HCT116 (cell line): ENCODE results near the gene SCOC. TPM values are rescaled to one million over a fixed set of nuclear protein-coding genes. Genes with fewer than 3 reads are reported as not detected.

Source experiments
- ATAC-seq: fragments of 200-7000 bp; cut with Tn5 transposase; 2 replicates; pipeline ENCODE4 v1.9.1; 2020; ENCODE audit warnings: mild to moderate bottlenecking, moderate library complexity
- BruUV-seq: library from RNA; stranded (reverse); fragments of 400-500 nt; replicated peaks from 2 replicates; lab custom pipeline; 2021; lab: Mats Ljungman, UMichigan
- CTCF ChIA-PET: fragments of 300-600 bp; sonication (Branson Sonifier 250); formaldehyde crosslinking; loops from one replicate; lab custom pipeline; 2021; ENCODE audit warnings: antibody characterized with exemption; lab: Charles Lee
- POLR2A ChIA-PET: fragments of 300-600, 350-600 bp; sonication (Branson Sonifier 250); formaldehyde crosslinking; loops from one replicate; lab custom pipeline; 2021; ENCODE audit warnings: antibody characterized with exemption; lab: Charles Lee
- RAD21 ChIA-PET, 2 experiments: fragments of 300-600 bp; sonication (Branson Sonifier 250); formaldehyde crosslinking; loops; one replicate each; lab custom pipeline; 2023; ENCODE audit warnings: low total read pairs in 2 of 2; ENCODE audit not compliant: uncharacterized antibody in 2 of 2, unreplicated experiment in 2 of 2, low non-redundant PET in 1 of 2; lab: Charles Lee
- DNase-seq: peaks from one replicate; pipeline ENCODE4 v3.0.0-alpha.2; 2010; ENCODE audit warnings: low read depth, low spot score
- H2AFZ ChIP-seq: fragments of 200-600 bp; shearing (Covaris generic), sonication (generic); 2 replicates; pipeline ENCODE4 v1.6.1; 2017; ENCODE audit warnings: low read depth, mixed run types, mixed read lengths, antibody characterized with exemption, low read length; ENCODE audit not compliant: poor library complexity, severe bottlenecking
- H3K27ac ChIP-seq: 2 replicates; pipeline ENCODE4 v1.5.1; 2012; ENCODE audit warnings: low read depth, low read length
- H3K27me3 ChIP-seq: fragments of 200-600 bp; sonication (generic); 2 replicates; pipeline ENCODE4 v1.6.1; 2016; ENCODE audit warnings: mixed run types, low read length, mixed read lengths; ENCODE audit not compliant: insufficient read depth
- H3K36me3 ChIP-seq, 2 experiments: fragments of 200-500 bp in 1 of 2; fragments of 200-600 bp in 1 of 2; sonication (Bioruptor generic) in 1 of 2; sonication (generic) in 1 of 2; 2 replicates each; pipeline versions ENCODE4 v1.5.1 to v1.6.1; 2014 to 2016; ENCODE audit warnings: low read length in 2 of 2, inconsistent platforms in 1 of 2, mixed read lengths in 1 of 2, mixed run types in 1 of 2; ENCODE audit not compliant: insufficient read depth in 2 of 2, control insufficient read depth in 1 of 2
- H3K4me1 ChIP-seq, 2 experiments: fragments of 200-600 bp in 1 of 2; sonication (generic) in 1 of 2; 2 replicates each; pipeline versions ENCODE4 v1.5.1 to v1.6.1; 2012 to 2017; ENCODE audit warnings: low read length in 2 of 2, inconsistent platforms in 1 of 2, mild to moderate bottlenecking in 1 of 2, mixed read lengths in 1 of 2, mixed run types in 1 of 2, moderate library complexity in 1 of 2; ENCODE audit not compliant: insufficient read depth in 2 of 2, control insufficient read depth in 1 of 2
- H3K4me2 ChIP-seq: fragments of 200-600 bp; sonication (generic); 2 replicates; pipeline ENCODE4 v1.6.1; 2017; ENCODE audit warnings: mixed run types, low read length, mixed read lengths
- H3K4me3 ChIP-seq, 2 experiments: fragments of 200-600 bp in 1 of 2; sonication (generic) in 1 of 2; replicated peaks in 1 of 2; 2 replicates each; pipeline ENCODE4 v1.5.1; 2011 to 2016; ENCODE audit warnings: low read length in 2 of 2, control low read depth in 1 of 2, low read depth in 1 of 2, mild to moderate bottlenecking in 1 of 2, mixed read lengths in 1 of 2, mixed run types in 1 of 2
- H3K79me2 ChIP-seq: fragments of 200-600 bp; sonication (generic); 2 replicates; pipeline ENCODE4 v1.6.1; 2017; ENCODE audit warnings: mild to moderate bottlenecking, mixed run types, low read length, moderate library complexity, mixed read lengths; ENCODE audit not compliant: insufficient read depth
- H3K9ac ChIP-seq: fragments of 200-600 bp; sonication (generic); 2 replicates; pipeline ENCODE4 v1.6.1; 2016; ENCODE audit warnings: low read length, mixed read lengths
- H3K9me2 ChIP-seq: fragments of 200-600 bp; sonication (generic), shearing (Covaris generic); 2 replicates; pipeline ENCODE4 v1.6.1; 2017; ENCODE audit warnings: mixed run types, mild to moderate bottlenecking, moderate library complexity; ENCODE audit not compliant: insufficient read depth
- H3K9me3 ChIP-seq, 2 experiments: fragments of 200-500 bp in 1 of 2; fragments of 200-600 bp in 1 of 2; sonication (Bioruptor generic) in 1 of 2; sonication (generic) in 1 of 2; 2 replicates each; pipeline ENCODE4 v1.6.1; 2014 to 2017; ENCODE audit warnings: low read length in 2 of 2, mixed read lengths in 2 of 2, inconsistent platforms in 1 of 2, low read depth in 1 of 2, mild to moderate bottlenecking in 1 of 2, mixed run types in 1 of 2, moderate library complexity in 1 of 2; ENCODE audit not compliant: control insufficient read depth in 1 of 2, insufficient read depth in 1 of 2
- H4K20me1 ChIP-seq: fragments of 200-600 bp; sonication (generic), shearing (Covaris generic); 2 replicates; pipeline ENCODE4 v1.6.1; 2017; ENCODE audit warnings: mixed run types, mild to moderate bottlenecking, moderate library complexity; ENCODE audit not compliant: insufficient read depth
- ATF3 ChIP-seq: IDR thresholded peaks from 2 replicates; pipeline ENCODE4 v1.6.1; 2012
- CEBPB ChIP-seq: IDR thresholded peaks from 2 replicates; pipeline ENCODE4 v1.6.1; 2012; ENCODE audit warnings: low read depth
- CTCF ChIP-seq, 3 experiments: fragments of 200-600 bp in 1 of 3; sonication (generic) in 1 of 3; IDR thresholded peaks in 2 of 3; conservative IDR thresholded peaks in 1 of 3; 2 replicates each; pipeline ENCODE4 v1.5.1; 2012 to 2017; ENCODE audit warnings: low read depth in 2 of 3, low read length in 2 of 3, antibody characterized with exemption in 1 of 3, borderline replicate concordance in 1 of 3, control low read depth in 1 of 3, mild to moderate bottlenecking in 1 of 3, mixed read lengths in 1 of 3, mixed run types in 1 of 3, moderate library complexity in 1 of 3; ENCODE audit not compliant: insufficient read depth in 1 of 3
- EGR1 ChIP-seq: IDR thresholded peaks from 2 replicates; pipeline ENCODE4 v1.6.1; 2012; ENCODE audit warnings: low read depth
- EZH2phosphoT487 ChIP-seq: fragments of 200-600 bp; IDR thresholded peaks from 2 replicates; pipeline ENCODE4 v1.6.1; 2018; ENCODE audit warnings: antibody characterized with exemption, borderline replicate concordance
- FOSL1 ChIP-seq: IDR thresholded peaks from 2 replicates; pipeline ENCODE4 v1.6.1; 2012; ENCODE audit warnings: low read depth
- REST ChIP-seq: IDR thresholded peaks from 2 replicates; pipeline ENCODE4 v1.6.1; 2012; ENCODE audit warnings: low read depth
- SP1 ChIP-seq: IDR thresholded peaks from 2 replicates; pipeline ENCODE4 v1.6.1; 2012; ENCODE audit warnings: low read depth
- YY1 ChIP-seq: IDR thresholded peaks from 2 replicates; pipeline ENCODE4 v1.6.1; 2011; ENCODE audit warnings: low read length, low read depth, moderate library complexity, mild to moderate bottlenecking; ENCODE audit not compliant: insufficient replicate concordance; ENCODE audit errors: extremely low read depth
- ZNF274 ChIP-seq: fragments of 200-500 bp; sonication (Bioruptor generic); IDR thresholded peaks from 2 replicates; pipeline ENCODE4 v1.6.1; 2014; ENCODE audit warnings: mild to moderate bottlenecking, low read depth, low read length, inconsistent platforms
- intact Hi-C: fragments of 100-400 bp; cut with micrococcal nuclease; formaldehyde crosslinking; loops from 2 replicates; pipeline ENCODE4 v1.10.0; 2022
- total RNA-seq: library from RNA; stranded (reverse); gene quantifications from one replicate; pipeline ENCODE4 v1.2.1, GENCODE V29; 2021; ENCODE audit not compliant: unreplicated experiment

The SCOC gene
- total RNA-seq, 1 experiment from 2014 or later, result 52.2 TPM

GRCh38 chr4:140331876-140332275, 41.6 kb upstream of the SCOC start:
- ATAC-seq (no peak), DNase-seq (no peak)
- no peak overlapping the region for H3K4me2 ChIP-seq
- intact Hi-C loops, result no loop called here
- no peaks in the 10 kb centered on the region for H3K36me3 ChIP-seq
- H3K4me3 ChIP-seq, result no peak overlapping the region
- no peaks in the 10 kb centered on the region for H3K4me1 ChIP-seq
- H3K9me2 ChIP-seq, result no peaks in the 10 kb centered on the region
- no peaks in the 10 kb centered on the region for H3K27me3 ChIP-seq
- BruUV-seq, result no TSS peak
- RAD21 ChIA-PET, result no interaction called here
- no peak for TF ChIP-seq CTCF (IDR thresholded peaks at IDR 0.05 in 2 of 3, conservative IDR thresholded peaks at IDR 0.05 in 1 of 3; ENCODE audit: borderline replicate concordance in 1 of 3, insufficient read depth in 1 of 3, low read depth in 2 of 3, low read length in 2 of 3)
- H4K20me1 ChIP-seq, result no peaks in the 10 kb centered on the region
- no peaks in the 10 kb centered on the region for H3K79me2 ChIP-seq
- no peak overlapping the region for H3K27ac ChIP-seq
- CTCF ChIA-PET, result interaction anchor here (0.6 kb wide), 1 partner anchor 478 kb away, joined by 3 read pairs; no protein-coding TSS in a partner anchor
- no peak overlapping the region for H3K9ac ChIP-seq
- H3K9me3 ChIP-seq, result no peaks in the 10 kb centered on the region
- H2AFZ ChIP-seq, result no peak overlapping the region
- POLR2A ChIA-PET, result no interaction called here

GRCh38 chr4:140332734-140333133, 40.7 kb upstream of the SCOC start:
- H4K20me1 ChIP-seq, result no peaks in the 10 kb centered on the region
- DNase-seq (no peak), ATAC-seq (no peak)
- POLR2A ChIA-PET, result no interaction called here
- no peaks in the 10 kb centered on the region for H3K4me1 ChIP-seq
- no peaks in the 10 kb centered on the region for H3K9me2 ChIP-seq
- H2AFZ ChIP-seq, result no peak overlapping the region
- intact Hi-C loops, result no loop called here
- CTCF ChIA-PET, result interaction anchor here (0.6 to 0.7 kb wide), 2 partner anchors 167 to 477 kb away, joined by 3 to 4 read pairs; no protein-coding TSS in a partner anchor
- no TSS peak for BruUV-seq
- H3K27ac ChIP-seq, result no peak overlapping the region
- H3K9me3 ChIP-seq, result no peaks in the 10 kb centered on the region
- RAD21 ChIA-PET, result no interaction called here
- no peaks in the 10 kb centered on the region for H3K36me3 ChIP-seq
- no peak overlapping the region for H3K4me3 ChIP-seq
- no peak overlapping the region for H3K9ac ChIP-seq
- TF ChIP-seq CEBPB (no peak), ZNF274 (no peak), ATF3 (no peak), YY1 (no peak), EGR1 (no peak), EZH2phosphoT487 (no peak), FOSL1 (no peak), SP1 (no peak), REST (no peak)
- TF ChIP-seq, all 23 proteins: peak for 0
- H3K4me2 ChIP-seq, result no peak overlapping the region
- H3K27me3 ChIP-seq, result no peaks in the 10 kb centered on the region
- H3K79me2 ChIP-seq, result no peaks in the 10 kb centered on the region
